Astrocyte (in vitro differentiated cells and primary cell): ENCODE results near the gene TENM3. TPM values are rescaled to one million over a fixed set of nuclear protein-coding genes. Genes with fewer than 3 reads are reported as not detected.

Experiments
- DNase-seq: peaks from one replicate; pipeline ENCODE4 v3.0.0-alpha.2; 2010; ENCODE audit warnings: low read depth
- FAIRE-seq: peaks from 2 replicates; lab custom pipeline; 2011; peaks lifted over from hg19 to GRCh38; lab: Jason Lieb, UNC
- H2AFZ ChIP-seq: 2 replicates; pipeline ENCODE4 v1.6.0; 2012; ENCODE audit warnings: low read depth, low read length, inconsistent platforms
- H3K27ac ChIP-seq: 2 replicates; pipeline ENCODE4 v1.5.1; 2011; ENCODE audit warnings: low read depth, low read length, inconsistent platforms
- H3K27me3 ChIP-seq: 2 replicates; pipeline ENCODE4 v1.6.0; 2011; ENCODE audit warnings: low read length, inconsistent platforms; ENCODE audit not compliant: insufficient read depth
- H3K36me3 ChIP-seq: 2 replicates; pipeline ENCODE4 v1.5.1; 2011; ENCODE audit warnings: low read length, inconsistent platforms; ENCODE audit not compliant: insufficient read depth
- H3K4me1 ChIP-seq: 2 replicates; pipeline ENCODE4 v1.5.1; 2011; ENCODE audit warnings: low read length, inconsistent platforms; ENCODE audit not compliant: insufficient read depth
- H3K4me2 ChIP-seq: 2 replicates; pipeline ENCODE4 v1.6.0; 2012; ENCODE audit warnings: low read length, inconsistent platforms
- H3K4me3 ChIP-seq: 2 replicates; pipeline ENCODE4 v1.5.1; 2011; ENCODE audit warnings: low read depth, mild to moderate bottlenecking, low read length, inconsistent platforms; ENCODE audit not compliant: insufficient read depth
- H3K79me2 ChIP-seq: 2 replicates; pipeline ENCODE4 v1.6.0; 2012; ENCODE audit warnings: mild to moderate bottlenecking, low read length, inconsistent platforms; ENCODE audit not compliant: insufficient read depth
- H3K9ac ChIP-seq: 2 replicates; pipeline ENCODE4 v1.6.0; 2012; ENCODE audit warnings: mild to moderate bottlenecking, low read length, inconsistent platforms
- H3K9me3 ChIP-seq: 2 replicates; pipeline ENCODE4 v1.5.1; 2012; ENCODE audit warnings: low read depth, mild to moderate bottlenecking, low read length, inconsistent platforms; ENCODE audit not compliant: insufficient read depth
- H4K20me1 ChIP-seq: 2 replicates; pipeline ENCODE4 v1.6.0; 2012; ENCODE audit warnings: low read length, inconsistent platforms; ENCODE audit not compliant: insufficient read depth
- H3K27ac Mint-ChIP-seq: one replicate; pipeline ENCODE4 v1.8.0; 2021; ENCODE audit warnings: mild to moderate bottlenecking, mixed read lengths; ENCODE audit not compliant: unreplicated experiment
- H3K27me3 Mint-ChIP-seq: one replicate; pipeline ENCODE4 v1.8.0; 2021; ENCODE audit warnings: low read depth, mixed read lengths; ENCODE audit not compliant: unreplicated experiment
- H3K36me3 Mint-ChIP-seq: one replicate; pipeline ENCODE4 v1.8.0; 2021; ENCODE audit warnings: low read depth, mixed read lengths; ENCODE audit not compliant: unreplicated experiment
- H3K4me1 Mint-ChIP-seq: one replicate; pipeline ENCODE4 v1.8.0; 2021; ENCODE audit warnings: low read depth, mixed read lengths; ENCODE audit not compliant: unreplicated experiment
- H3K4me3 Mint-ChIP-seq: one replicate; pipeline ENCODE4 v1.8.0; 2021; ENCODE audit warnings: mild to moderate bottlenecking, moderate library complexity, mixed read lengths; ENCODE audit not compliant: unreplicated experiment
- H3K9me3 Mint-ChIP-seq: one replicate; pipeline ENCODE4 v1.8.0; 2021; ENCODE audit warnings: mild to moderate bottlenecking, mixed read lengths; ENCODE audit not compliant: unreplicated experiment
- EZH2 ChIP-seq: IDR thresholded peaks from 2 replicates; pipeline ENCODE4 v1.6.1; 2012; ENCODE audit warnings: mild to moderate bottlenecking, low read length, inconsistent platforms; ENCODE audit not compliant: insufficient read depth
- total RNA-seq: library from RNA; stranded (reverse); gene quantifications from 2 replicates; pipeline ENCODE4 v1.2.1, GENCODE V29; 2021
- TF ChIP-seq, protein P1 (sequence below): IDR thresholded peaks from 2 replicates; pipeline ENCODE4 v1.5.1; 2011; ENCODE audit warnings: low read depth, mild to moderate bottlenecking, inconsistent platforms, low read length, moderate library complexity; ENCODE audit not compliant: insufficient read depth

The TENM3 gene
- total RNA-seq, 1 donor from 2014 or later, result 127 TPM

- H2AFZ ChIP-seq, result no peak overlapping the region
- FAIRE-seq, result no peak
- H3K79me2 ChIP-seq, result peaks cover 13% of the 10 kb centered on the region
- DNase-seq, result no peak
- Mint-ChIP-seq H3K36me3 (peaks cover 6% of the 10 kb centered on the region), H3K9me3 (no peaks in the 10 kb centered on the region), H3K4me3 (no peak overlapping the region), H3K27me3 (no peaks in the 10 kb centered on the region), H3K4me1 (peaks cover 28% of the 10 kb centered on the region), H3K27ac (no peak overlapping the region)
- no peak overlapping the region for H3K4me3 ChIP-seq
- H3K4me1 ChIP-seq, result peaks cover 6% of the 10 kb centered on the region
- no peak overlapping the region for H3K27ac ChIP-seq
- peaks cover 2% of the 10 kb centered on the region for H4K20me1 ChIP-seq
- H3K9ac ChIP-seq, result no peak overlapping the region
- TF ChIP-seq, protein P1, sequence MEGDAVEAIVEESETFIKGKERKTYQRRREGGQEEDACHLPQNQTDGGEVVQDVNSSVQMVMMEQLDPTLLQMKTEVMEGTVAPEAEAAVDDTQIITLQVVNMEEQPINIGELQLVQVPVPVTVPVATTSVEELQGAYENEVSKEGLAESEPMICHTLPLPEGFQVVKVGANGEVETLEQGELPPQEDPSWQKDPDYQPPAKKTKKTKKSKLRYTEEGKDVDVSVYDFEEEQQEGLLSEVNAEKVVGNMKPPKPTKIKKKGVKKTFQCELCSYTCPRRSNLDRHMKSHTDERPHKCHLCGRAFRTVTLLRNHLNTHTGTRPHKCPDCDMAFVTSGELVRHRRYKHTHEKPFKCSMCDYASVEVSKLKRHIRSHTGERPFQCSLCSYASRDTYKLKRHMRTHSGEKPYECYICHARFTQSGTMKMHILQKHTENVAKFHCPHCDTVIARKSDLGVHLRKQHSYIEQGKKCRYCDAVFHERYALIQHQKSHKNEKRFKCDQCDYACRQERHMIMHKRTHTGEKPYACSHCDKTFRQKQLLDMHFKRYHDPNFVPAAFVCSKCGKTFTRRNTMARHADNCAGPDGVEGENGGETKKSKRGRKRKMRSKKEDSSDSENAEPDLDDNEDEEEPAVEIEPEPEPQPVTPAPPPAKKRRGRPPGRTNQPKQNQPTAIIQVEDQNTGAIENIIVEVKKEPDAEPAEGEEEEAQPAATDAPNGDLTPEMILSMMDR, result no peak
- TF ChIP-seq EZH2, result no peak
- no peaks in the 10 kb centered on the region for H3K36me3 ChIP-seq
- no peak overlapping the region for H3K4me2 ChIP-seq
- H3K9me3 ChIP-seq, result no peaks in the 10 kb centered on the region
- H3K27me3 ChIP-seq, result no peaks in the 10 kb centered on the region
Observed at GRCh38 chr4:182562350-182562749, 319.1 kb downstream of the TENM3 start.

DNA sequence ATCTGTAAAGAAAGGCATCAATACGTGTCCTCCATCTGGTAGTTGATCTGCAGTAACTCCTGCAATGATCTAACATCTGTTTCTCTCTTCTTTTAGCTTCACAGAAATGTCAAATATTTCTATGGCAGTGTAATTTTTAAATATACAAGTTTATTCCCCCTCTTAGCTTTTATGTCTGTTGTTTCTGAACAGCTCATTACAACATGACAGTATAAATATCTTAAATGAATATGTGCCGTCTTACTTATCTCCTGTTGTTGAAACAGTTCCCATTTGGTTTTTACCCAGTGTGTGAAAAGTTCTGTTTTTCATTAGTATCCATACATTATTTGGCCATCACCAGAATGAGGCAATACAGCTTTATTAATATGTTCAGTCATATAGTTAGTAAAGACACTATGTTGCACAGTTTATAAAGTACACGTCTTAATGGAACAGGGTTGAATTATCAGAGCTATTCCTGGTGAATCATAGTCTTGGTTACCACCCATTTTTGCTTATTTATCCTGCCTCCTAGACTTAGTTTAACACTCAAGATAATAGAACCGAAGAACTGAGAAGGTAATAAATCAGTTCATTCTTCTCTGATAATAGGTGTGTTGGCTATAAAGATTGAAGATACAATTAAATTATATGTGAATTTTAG, 321.6 kb downstream of the TENM3 start:
- Mint-ChIP-seq H3K27me3 (no peaks in the 10 kb centered on the region), H3K4me1 (peaks cover 24% of the 10 kb centered on the region), H3K9me3 (no peaks in the 10 kb centered on the region), H3K4me3 (no peak overlapping the region), H3K36me3 (peaks cover 11% of the 10 kb centered on the region), H3K27ac (no peak overlapping the region)
- no peak overlapping the region for H3K9ac ChIP-seq
- no peak overlapping the region for H3K27ac ChIP-seq
- TF ChIP-seq, protein P1, result no peak
- no peak for TF ChIP-seq EZH2
- no peak overlapping the region for H3K4me3 ChIP-seq
- peaks cover 2% of the 10 kb centered on the region for H4K20me1 ChIP-seq
- FAIRE-seq (no peak), DNase-seq (peak; percentile 16)
- peaks cover 6% of the 10 kb centered on the region for H3K4me1 ChIP-seq
- no peak overlapping the region for H3K4me2 ChIP-seq
- H3K9me3 ChIP-seq, result no peaks in the 10 kb centered on the region
- H3K36me3 ChIP-seq, result peaks cover 2% of the 10 kb centered on the region
- no peaks in the 10 kb centered on the region for H3K27me3 ChIP-seq
- H2AFZ ChIP-seq, result no peak overlapping the region
- peaks cover 3% of the 10 kb centered on the region for H3K79me2 ChIP-seq

GRCh38 chr4:182567119-182567518, 323.9 kb downstream of the TENM3 start:
- no peak for DNase-seq
- Histone ChIP-seq H3K79me2 (no peaks in the 10 kb centered on the region), H3K4me3 (no peak overlapping the region), H3K36me3 (peaks cover 2% of the 10 kb centered on the region), H3K9ac (no peak overlapping the region), H3K27ac (no peak overlapping the region), H2AFZ (no peak overlapping the region), H3K4me2 (no peak overlapping the region), H3K27me3 (no peaks in the 10 kb centered on the region), H4K20me1 (peaks cover 2% of the 10 kb centered on the region), H3K9me3 (no peaks in the 10 kb centered on the region), H3K4me1 (peaks cover 3% of the 10 kb centered on the region)
- no peaks in the 10 kb centered on the region for H3K27me3 Mint-ChIP-seq
- FAIRE-seq, result no peak
- peak overlapping the region; percentile 35 for H3K27ac Mint-ChIP-seq
- H3K9me3 Mint-ChIP-seq, result no peaks in the 10 kb centered on the region
- H3K4me3 Mint-ChIP-seq, result no peak overlapping the region
- TF ChIP-seq, protein P1, result no peak
- no peak for TF ChIP-seq EZH2
- H3K4me1 Mint-ChIP-seq, result peaks cover 14% of the 10 kb centered on the region
- H3K36me3 Mint-ChIP-seq, result peaks cover 11% of the 10 kb centered on the region
